ENCODE measurements around the gene PPFIA3.

DNA sequence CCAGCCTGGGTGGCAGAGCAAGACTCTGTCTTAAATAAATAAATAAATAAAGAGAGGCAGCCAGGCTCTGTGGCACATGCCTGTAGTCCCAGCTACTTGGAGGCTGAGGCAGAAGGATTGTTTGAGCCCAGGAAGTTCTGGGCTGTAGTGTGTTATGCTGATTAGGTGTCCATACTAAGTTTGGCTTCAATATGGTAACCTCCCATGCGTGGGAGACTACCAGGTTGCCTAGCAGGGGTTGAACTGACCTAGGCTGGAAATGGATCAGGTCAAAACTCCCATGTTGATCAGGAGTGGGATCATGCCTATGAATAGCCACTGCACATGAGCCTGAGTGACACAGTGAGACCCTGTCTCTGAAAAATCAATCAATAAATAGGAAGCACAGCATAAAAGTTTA lies 38.1 kb upstream of the PPFIA3 start:
- TF ChIP-seq GATA3 (IDR thresholded peaks at IDR 0.05; ENCODE audit: low read depth, low read length) (no peak), GATA2 (IDR thresholded peaks at IDR 0.05; ENCODE audit: low read depth, low read length) (no peak)

Measured in SH-SY5Y (cell line).